ENCODE data around the gene NANP. TPM values are rescaled to one million over a fixed set of nuclear protein-coding genes. Genes with fewer than 3 reads are reported as not detected.
A peak's percentile ranks its signal among the peaks of the same experiment; 100 is the strongest.
"Not testable (repeated sequence)": the region's sequence is repeated elsewhere in the genome, so short reads cannot be mapped to it uniquely, and the experiment has no call there.

The NANP gene
- total RNA-seq, 2 donors from 2014 or later = 4.8 to 8.1 TPM

- Mint-ChIP-seq H3K9me3 (no peaks in the 10 kb centered on the region), H3K36me3 (peaks cover 9% of the 10 kb centered on the region)
- no peak for ATAC-seq
Observed at GRCh38 chr20:25626779-25627178, 3.0 kb upstream of the NANP start.

GRCh38 chr20:25624500-25624939 is 706 bp upstream of the NANP start:
- Mint-ChIP-seq H3K36me3 (peaks cover 9% of the 10 kb centered on the region), H3K27me3 (no peaks in the 10 kb centered on the region), H3K4me1 (ENCODE audit: low read depth in 2 of 2) (peaks cover 22 to 24% of the 10 kb centered on the region in 2 donors), H3K4me3 (peak overlapping the region; percentile 87), H3K9me3 (no peaks in the 10 kb centered on the region), H3K27ac (peak overlapping the region; percentile 95)
- DNase-seq (ENCODE audit: low spot score) (no peak), ATAC-seq (no peak)

More at GRCh38 chr20:25626779-25627178, 3.0 kb upstream of the NANP start:
- Mint-ChIP-seq H3K4me3 (no peak overlapping the region), H3K27me3 (no peaks in the 10 kb centered on the region), H3K27ac (no peak overlapping the region), H3K4me1 (ENCODE audit: low read depth in 2 of 2) (peaks cover 21% of the 10 kb centered on the region in 2 donors)
- no peak for DNase-seq (ENCODE audit: low spot score)

- DNase-seq (ENCODE audit: low spot score) = no peak
- H3K36me3 Mint-ChIP-seq = peaks cover 9% of the 10 kb centered on the region
- peak overlapping the region; percentile 95 for H3K27ac Mint-ChIP-seq
- peaks cover 22 to 24% of the 10 kb centered on the region in 2 donors for H3K4me1 Mint-ChIP-seq (ENCODE audit: low read depth in 2 of 2)
- peak in 1 of 2 donors; percentile 28 for ATAC-seq
- H3K4me3 Mint-ChIP-seq = peak overlapping the region; percentile 87
- no peaks in the 10 kb centered on the region for H3K9me3 Mint-ChIP-seq
- H3K27me3 Mint-ChIP-seq = no peaks in the 10 kb centered on the region
Observed at GRCh38 chr20:25623225-25623735, 534 bp downstream of the NANP start.

- no peaks in the 10 kb centered on the region for H3K27me3 Mint-ChIP-seq
- peak overlapping the region; percentile 83 to 95 for H3K27ac Mint-ChIP-seq
- H3K4me1 Mint-ChIP-seq (ENCODE audit: low read depth in 2 of 2) = peaks cover 24 to 27% of the 10 kb centered on the region in 2 donors
- ATAC-seq (no peak), DNase-seq (ENCODE audit: low spot score) (no peak)
- peaks cover 9% of the 10 kb centered on the region for H3K36me3 Mint-ChIP-seq
- H3K4me3 Mint-ChIP-seq = peak overlapping the region; percentile 87
- no peaks in the 10 kb centered on the region for H3K9me3 Mint-ChIP-seq
Observed at GRCh38 chr20:25622450-25623224, 1.2 kb downstream of the NANP start.

- Mint-ChIP-seq H3K4me3 (peak overlapping the region; percentile 87), H3K9me3 (no peaks in the 10 kb centered on the region), H3K27me3 (no peaks in the 10 kb centered on the region), H3K27ac (peak overlapping the region; percentile 83 to 95), H3K36me3 (peaks cover 9% of the 10 kb centered on the region), H3K4me1 (ENCODE audit: low read depth in 2 of 2) (peaks cover 24 to 28% of the 10 kb centered on the region in 2 donors)
- ATAC-seq (no peak), DNase-seq (ENCODE audit: low spot score) (no peak)
Observed at GRCh38 chr20:25622049-25622448, 1.8 kb downstream of the NANP start.

- ATAC-seq (no peak), DNase-seq (ENCODE audit: low spot score) (no peak)
- peaks cover 23 to 27% of the 10 kb centered on the region in 2 donors for H3K4me1 Mint-ChIP-seq (ENCODE audit: low read depth in 2 of 2)
- peaks cover 11% of the 10 kb centered on the region for H3K36me3 Mint-ChIP-seq
- H3K27me3 Mint-ChIP-seq = no peaks in the 10 kb centered on the region
- H3K27ac Mint-ChIP-seq = no peak overlapping the region
- no peaks in the 10 kb centered on the region for H3K9me3 Mint-ChIP-seq
- no peak overlapping the region for H3K4me3 Mint-ChIP-seq
Observed at GRCh38 chr20:25619514-25619913, 4.3 kb downstream of the NANP start.

GRCh38 chr20:25608774-25609173 is 15.0 kb downstream of the NANP start:
- ATAC-seq = no peak
- H3K9me3 Mint-ChIP-seq = no peaks in the 10 kb centered on the region

GRCh38 chr20:25606094-25606695 is 17.6 kb downstream of the NANP start:
- DNase-seq (ENCODE audit: low spot score) (no peak), ATAC-seq (no peak)
- Mint-ChIP-seq H3K27ac (no peak overlapping the region), H3K4me3 (no peak overlapping the region), H3K9me3 (no peaks in the 10 kb centered on the region), H3K36me3 (no peaks in the 10 kb centered on the region), H3K4me1 (ENCODE audit: low read depth in 2 of 2) (peaks cover 2 to 6% of the 10 kb centered on the region in 2 donors), H3K27me3 (peaks cover 2 to 7% of the 10 kb centered on the region in 2 donors)

More at GRCh38 chr20:25608774-25609173, 15.0 kb downstream of the NANP start:
- no peak overlapping the region for H3K27ac Mint-ChIP-seq
- H3K4me1 Mint-ChIP-seq (ENCODE audit: low read depth in 2 of 2) = peaks cover 0 to 2% of the 10 kb centered on the region in 2 donors
- H3K27me3 Mint-ChIP-seq = no peaks in the 10 kb centered on the region
- H3K4me3 Mint-ChIP-seq = no peak overlapping the region
- no peaks in the 10 kb centered on the region for H3K36me3 Mint-ChIP-seq
- no peak for DNase-seq (ENCODE audit: low spot score)

GRCh38 chr20:25605148-25605547 is 18.7 kb downstream of the NANP start:
- Mint-ChIP-seq H3K4me3 (no peak overlapping the region), H3K36me3 (no peaks in the 10 kb centered on the region), H3K9me3 (no peaks in the 10 kb centered on the region), H3K4me1 (ENCODE audit: low read depth in 2 of 2) (peaks cover 2 to 6% of the 10 kb centered on the region in 2 donors), H3K27me3 (peaks cover 4 to 10% of the 10 kb centered on the region in 2 donors), H3K27ac (no peak overlapping the region)
- DNase-seq (ENCODE audit: low spot score) (no peak), ATAC-seq (no peak)

- DNase-seq (ENCODE audit: low spot score) (no peak), ATAC-seq (no peak)
- H3K4me1 Mint-ChIP-seq (ENCODE audit: low read depth in 2 of 2) = peaks cover under 1 to 6% of the 10 kb centered on the region in 2 donors
- H3K4me3 Mint-ChIP-seq = no peak overlapping the region
- H3K27me3 Mint-ChIP-seq = peaks cover 4 to 10% of the 10 kb centered on the region in 2 donors
- H3K9me3 Mint-ChIP-seq = no peaks in the 10 kb centered on the region
- no peaks in the 10 kb centered on the region for H3K36me3 Mint-ChIP-seq
- H3K27ac Mint-ChIP-seq = no peak overlapping the region
Observed at GRCh38 chr20:25604611-25605010, 19.2 kb downstream of the NANP start.

GRCh38 chr20:25602914-25603309 is 20.9 kb downstream of the NANP start:
- not testable (repeated sequence) for H3K27me3 Mint-ChIP-seq; H3K27ac Mint-ChIP-seq; H3K9me3 Mint-ChIP-seq; H3K36me3 Mint-ChIP-seq; H3K4me3 Mint-ChIP-seq; H3K4me1 Mint-ChIP-seq (ENCODE audit: low read depth in 2 of 2); DNase-seq (ENCODE audit: low spot score); ATAC-seq

- H3K4me3 Mint-ChIP-seq; H3K27ac Mint-ChIP-seq; H3K36me3 Mint-ChIP-seq; H3K9me3 Mint-ChIP-seq; H3K4me1 Mint-ChIP-seq (ENCODE audit: low read depth in 2 of 2); ATAC-seq; DNase-seq (ENCODE audit: low spot score); H3K27me3 Mint-ChIP-seq: not testable (repeated sequence)
Observed at GRCh38 chr20:25602191-25602913, 21.5 kb downstream of the NANP start.

GRCh38 chr20:25601659-25602058 is 22.2 kb downstream of the NANP start:
- Mint-ChIP-seq H3K4me1 (ENCODE audit: low read depth in 2 of 2) (peaks cover 0 to 6% of the 10 kb centered on the region in 2 donors), H3K36me3 (no peaks in the 10 kb centered on the region), H3K4me3 (no peak overlapping the region), H3K27ac (no peak overlapping the region), H3K9me3 (no peaks in the 10 kb centered on the region), H3K27me3 (peaks cover 6 to 10% of the 10 kb centered on the region in 2 donors)
- DNase-seq (ENCODE audit: low spot score) (no peak), ATAC-seq (peak in 1 of 2 donors; percentile 6)
